Inferior parietal cortex (tissue), 1 donor: Measurements from ENCODE around the gene CSTB.

Source experiments
- DNase-seq: peaks from one replicate; pipeline ENCODE4 v3.0.0-alpha.2; 2016; ENCODE audit errors: extremely low spot score

Gene CSTB

DNA sequence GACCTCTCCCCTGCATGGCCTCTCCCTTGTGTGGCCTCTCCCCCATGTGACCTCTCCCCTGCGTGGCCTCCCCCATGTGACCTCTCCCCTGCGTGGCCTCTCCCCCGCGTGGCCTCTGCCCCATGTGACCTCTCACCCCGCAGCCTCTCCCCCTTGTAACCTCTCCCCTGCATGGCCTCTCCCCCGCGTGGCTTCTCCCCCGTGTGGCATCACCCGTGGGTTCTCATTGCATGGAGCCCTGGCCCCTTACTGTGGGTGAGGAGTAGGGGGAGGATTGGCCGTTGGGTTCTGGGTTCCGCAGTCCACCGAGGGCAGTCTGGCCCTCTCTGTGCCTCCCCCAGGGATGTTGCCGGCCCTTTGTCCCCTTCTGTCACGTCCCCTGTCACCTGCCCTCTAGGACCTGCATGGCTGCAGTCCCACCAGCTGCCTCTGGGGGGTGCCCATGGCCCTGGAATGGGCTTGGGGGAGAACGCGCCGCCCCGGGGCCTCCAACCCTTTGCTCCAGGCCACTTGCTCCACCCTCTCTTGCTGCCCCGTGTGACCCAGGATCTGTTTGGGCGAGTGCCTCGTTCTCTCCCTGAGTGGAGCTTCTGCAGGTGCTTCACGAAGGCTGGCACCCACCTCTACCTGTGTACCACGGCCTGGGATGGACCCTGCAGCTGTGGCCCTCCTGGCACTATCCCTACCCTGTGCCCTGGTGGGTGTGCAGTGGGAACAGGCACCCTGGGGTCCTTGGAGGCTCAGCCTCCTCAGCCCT lies 34.6 kb upstream of the CSTB start:
- peak; percentile 79 for DNase-seq

DNA sequence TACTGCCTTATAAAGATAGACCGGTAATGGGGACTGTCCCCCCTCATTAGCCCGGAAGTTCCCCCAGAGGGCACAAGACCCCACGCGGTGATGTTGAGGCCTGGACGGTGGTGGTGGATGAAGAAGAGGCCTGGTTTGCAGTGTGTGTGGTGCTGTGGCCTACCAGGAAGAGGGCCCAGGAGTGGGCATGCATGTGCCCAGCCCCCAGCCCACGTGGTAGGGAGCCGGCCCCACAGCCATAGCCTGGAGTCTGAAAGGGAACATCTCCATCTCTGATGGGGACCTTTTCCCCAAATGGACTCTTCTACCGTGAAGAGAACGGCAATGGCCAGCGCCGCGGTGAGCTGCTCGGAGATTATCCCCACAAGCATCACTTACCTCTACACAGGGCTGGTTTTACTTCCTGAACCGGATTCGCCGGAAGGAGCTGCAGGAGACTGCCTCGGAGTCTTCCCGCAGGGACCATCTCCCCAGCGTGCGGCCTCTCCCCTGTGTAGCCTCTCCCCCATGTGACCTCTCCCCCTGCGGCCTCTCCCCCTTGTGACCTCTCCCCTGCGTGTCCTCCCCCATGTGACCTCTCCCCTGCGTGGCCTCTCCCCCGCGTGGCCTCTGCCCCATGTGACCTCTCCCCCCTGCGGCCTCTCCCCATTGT lies 33.9 kb upstream of the CSTB start:
- no peak for DNase-seq

DNA sequence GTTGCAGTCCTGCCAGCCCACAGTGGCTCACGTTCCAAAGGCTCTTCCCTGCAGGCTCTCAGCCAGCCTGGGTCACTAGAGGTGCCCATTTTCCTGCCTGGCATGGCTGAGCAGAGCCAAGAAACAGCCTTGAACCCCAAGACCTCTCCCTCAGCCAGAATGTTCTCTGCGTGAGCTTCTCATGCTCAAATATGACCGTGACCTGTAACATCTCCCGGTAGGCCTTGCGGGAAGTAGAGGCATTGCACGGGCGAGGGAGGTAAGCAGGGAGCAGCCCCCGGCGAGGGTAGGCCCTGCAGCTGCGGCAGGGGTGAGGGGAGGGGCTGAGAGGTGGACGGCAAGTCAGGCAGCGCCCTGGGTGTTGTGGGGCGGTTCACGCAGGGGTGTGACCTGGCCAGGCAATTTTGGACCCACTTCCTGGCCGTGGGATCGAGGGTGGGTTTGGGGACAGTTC lies 33.3 kb upstream of the CSTB start:
- DNase-seq: no peak

DNA sequence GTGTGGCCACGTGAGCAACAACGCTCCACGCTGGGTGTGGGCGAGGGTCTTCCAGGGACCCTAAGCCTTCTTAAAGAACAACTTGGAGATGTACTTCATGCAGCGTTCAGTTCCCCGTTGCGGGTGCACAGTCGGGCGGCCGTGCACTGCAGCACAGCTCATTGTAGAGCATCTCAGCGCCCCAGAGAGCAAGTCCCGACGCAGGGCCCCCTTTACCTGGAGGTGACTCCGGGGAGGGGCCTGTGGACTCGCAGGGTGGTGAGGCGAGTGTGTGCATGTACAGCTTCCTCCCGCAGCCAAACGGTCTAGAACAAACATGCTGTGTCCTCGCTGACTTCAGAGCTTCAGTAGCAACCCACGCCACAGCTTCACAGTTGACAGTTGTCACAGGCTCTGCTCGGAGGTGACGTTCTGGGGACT lies 32.7 kb upstream of the CSTB start:
- no peak for DNase-seq

DNA sequence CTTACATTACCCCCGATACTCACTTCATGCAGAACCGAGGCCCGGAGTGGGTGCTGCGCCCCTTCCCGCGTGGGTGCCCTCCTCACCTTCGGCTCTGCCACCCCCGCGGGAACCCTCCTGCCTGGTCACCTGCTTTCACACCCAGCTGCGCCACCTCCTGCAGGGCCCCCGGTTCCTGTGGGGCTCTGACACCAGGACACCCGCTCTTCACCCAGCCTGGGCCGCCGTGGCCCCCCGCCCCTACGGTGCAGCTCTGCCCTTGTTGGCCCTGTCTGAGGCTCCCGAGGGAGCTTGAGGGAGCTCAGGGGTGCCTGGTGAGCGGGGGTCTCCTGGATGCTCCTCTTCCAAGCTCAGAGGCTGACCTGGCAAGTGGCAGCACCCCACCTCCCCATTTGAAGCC lies 32.3 kb upstream of the CSTB start:
- no peak for DNase-seq

DNA sequence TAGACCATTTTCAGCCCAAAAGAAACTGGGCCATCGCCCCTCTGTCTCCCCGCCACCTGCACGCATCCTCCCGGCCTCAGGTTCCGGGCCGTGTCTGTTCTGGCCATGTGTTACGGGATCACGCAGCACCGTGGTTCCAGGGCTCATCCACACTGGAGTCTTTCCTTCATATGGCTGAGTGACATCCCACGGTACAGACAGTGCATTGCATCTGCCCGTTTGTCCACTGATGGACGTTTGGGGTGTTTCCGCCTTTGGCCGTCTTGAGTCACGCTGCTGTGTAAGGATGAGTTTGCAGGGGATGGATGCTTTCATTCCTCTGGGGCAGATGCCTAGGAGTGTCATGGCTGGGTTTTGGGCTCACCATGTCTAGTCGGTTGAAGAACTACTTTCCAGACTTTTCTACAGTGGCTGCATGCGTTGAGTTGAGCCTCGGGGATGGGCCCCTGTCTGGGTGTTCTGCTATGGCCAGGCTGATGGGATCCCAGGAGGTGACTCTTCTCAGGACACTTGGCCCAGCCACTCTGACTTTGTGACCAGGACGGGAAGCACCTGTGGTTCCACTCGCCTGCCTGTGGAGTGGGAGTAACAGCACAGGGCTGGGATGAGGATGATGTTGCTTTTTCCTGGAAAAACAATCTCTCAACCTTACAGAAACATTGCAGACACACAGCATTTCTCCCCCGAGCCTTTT lies 30.1 kb upstream of the CSTB start:
- DNase-seq: no peak

DNA sequence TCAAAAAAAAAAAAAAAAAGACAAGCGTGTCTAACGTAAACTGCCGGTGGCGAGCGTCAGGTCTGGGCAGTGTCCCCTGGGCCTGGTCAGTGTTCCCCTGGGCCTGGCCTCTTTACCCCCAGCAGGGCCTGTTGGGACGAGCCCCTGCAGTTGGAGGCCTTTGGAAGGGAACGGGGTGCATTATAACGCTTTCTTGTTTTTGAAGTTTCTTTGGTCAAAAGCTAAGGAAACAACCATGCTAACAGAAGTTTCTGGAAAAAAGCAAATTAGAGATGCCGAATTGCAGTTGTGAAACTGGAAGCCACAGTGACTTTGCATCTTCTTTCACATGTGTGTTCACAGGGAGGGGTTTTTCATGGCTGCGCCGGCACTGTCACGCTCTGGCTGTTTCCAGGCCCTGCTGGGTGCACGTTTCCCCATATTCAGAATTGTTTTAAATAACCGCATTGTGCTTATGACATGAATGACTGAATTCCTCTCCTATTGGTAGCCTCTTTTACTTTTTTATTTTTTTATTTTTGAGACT lies 29.2 kb upstream of the CSTB start:
- DNase-seq: no peak

DNA sequence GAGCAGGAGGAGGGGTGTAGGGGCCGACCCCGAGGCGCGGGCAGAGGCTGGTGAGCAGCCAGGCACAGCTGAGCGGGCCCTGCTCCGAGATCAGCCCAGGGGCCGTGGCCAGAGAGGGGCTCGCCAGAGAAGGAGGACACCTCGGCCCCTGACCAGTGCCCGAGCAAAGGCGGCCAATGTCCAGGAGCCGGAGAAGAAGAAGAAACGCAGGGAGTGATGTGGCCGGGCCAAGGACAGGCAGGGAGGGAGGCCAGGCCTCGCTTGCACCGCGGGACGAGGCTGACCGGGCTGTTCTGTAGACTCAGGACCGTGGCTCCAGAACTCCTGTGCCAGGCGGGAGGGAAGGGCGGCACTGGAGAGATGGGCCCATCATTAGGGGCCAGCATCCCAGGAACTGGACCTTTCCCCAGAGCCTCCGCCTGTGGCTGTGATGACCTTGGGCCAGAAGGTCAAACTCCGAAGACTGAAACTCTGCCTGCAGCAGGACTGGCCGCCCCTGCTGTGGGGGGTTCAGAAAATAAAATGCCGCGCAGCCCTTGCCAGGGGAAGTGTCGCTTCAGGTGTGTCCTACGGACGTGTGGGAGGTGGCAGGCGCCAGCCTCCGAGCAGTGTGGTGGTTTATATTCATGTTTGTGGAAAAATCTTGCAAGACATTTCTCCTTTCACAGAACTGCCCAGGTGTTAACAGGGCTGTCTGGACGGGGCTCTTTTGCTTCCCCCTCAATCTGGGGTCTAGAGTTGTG lies 27.6 kb upstream of the CSTB start:
- no peak for DNase-seq

DNA sequence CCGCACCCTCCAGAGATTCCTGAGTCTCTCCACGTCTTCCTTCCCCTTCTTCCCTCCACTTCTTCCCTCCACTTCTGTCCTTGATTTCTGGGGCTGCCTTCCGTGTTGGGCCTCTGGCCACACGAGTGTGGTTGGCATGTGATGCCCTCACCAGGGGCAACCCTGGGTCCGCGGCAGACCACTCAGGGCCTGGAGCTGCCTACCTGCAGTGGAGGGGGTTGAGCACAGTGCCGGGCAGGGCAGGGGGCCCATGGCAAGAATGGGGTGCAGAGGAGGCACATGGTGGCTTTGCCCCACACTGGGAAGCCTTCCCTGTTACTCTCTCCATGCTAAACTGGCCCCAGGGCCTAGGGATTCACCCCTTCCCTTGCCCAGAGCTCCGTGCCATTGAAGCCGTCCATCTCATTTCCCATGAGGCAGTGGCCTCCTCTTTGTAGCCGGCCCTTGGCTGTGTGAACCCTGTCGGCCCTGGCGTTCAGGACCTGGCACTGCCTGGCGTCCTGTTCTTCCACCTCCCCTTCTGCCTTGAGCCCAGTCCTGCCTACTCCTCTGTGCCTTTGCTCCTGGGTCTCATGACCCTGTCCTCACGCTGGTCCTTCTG lies 26.7 kb upstream of the CSTB start:
- no peak for DNase-seq

DNA sequence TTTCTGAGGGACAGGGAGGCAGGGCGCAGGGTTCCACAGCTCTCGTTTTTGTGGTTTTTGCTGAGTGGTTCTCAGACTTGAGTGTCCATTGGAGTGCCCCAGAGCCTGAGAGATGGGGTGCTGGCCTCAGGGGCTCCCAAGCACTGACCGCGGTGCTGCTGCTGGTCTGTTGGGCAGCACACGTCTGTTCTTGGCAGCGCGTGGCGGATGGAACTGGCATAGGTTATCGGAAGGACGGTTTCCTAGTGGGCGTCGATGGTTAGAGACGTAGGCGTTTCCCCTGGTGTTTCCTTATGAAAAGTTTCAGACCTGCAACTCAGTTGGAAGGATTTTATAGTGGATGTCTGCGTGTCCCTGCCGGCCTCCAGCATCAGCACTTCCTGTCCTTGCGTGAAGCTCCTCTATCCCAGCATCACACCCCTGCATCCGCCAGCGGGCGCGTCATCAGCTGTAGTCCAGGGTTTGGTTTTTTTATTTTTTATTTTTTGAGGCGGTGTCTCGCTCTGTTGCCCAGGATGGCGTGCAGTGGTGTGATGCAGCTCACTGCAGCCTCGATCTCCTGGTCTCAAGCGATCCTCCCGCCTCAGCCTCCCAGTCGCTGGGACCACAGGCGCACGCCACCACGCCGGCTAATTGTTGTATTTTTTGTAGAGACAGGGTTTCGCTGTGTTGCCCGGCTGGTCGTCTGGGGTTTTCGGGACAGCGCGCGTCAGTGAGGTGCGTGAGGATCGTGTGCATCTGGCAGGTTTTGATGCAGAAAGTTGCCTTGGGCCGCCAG lies 25.1 kb upstream of the CSTB start:
- DNase-seq: no peak

DNA sequence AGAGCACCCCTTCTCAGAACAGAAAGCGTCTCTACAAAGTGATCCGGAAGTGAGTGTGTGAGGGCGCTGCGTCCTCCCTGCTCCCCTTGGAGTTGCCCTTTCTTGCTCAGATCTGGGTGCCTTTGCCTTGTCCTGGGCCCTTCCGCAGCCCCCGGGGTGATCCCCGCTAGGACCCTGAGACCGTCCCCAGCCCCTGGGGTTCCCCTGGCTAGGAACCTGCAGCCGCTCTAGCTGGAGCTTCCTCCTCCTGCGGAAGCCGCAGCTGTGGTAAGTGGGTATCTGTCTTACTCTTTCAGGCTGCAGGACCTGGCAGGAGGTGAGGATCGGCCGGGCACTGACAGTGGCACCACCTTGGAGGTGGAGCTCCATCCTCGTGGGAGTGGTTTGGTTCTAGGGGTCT lies 24.5 kb upstream of the CSTB start:
- DNase-seq: no peak

DNA sequence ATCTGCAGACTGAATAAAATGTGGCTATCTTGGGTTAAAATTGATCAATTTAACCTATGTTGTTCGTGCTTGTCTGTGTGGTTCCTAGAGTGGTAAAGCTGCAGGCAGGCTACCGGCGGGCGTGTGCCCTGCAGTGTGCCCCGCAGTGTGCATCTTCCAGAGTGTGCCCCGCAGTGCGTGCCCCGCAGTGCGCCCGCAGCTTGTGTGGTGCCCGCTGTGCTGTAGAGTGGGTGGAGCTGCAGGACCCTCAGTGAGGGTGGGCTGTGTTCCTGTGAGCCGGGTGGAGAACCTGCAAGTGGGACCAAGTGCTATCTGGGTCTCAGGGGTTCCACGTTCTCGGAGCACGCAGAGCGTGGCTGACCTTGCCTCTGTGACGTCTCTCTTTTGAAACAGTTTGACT lies 24.0 kb upstream of the CSTB start:
- DNase-seq: no peak

DNA sequence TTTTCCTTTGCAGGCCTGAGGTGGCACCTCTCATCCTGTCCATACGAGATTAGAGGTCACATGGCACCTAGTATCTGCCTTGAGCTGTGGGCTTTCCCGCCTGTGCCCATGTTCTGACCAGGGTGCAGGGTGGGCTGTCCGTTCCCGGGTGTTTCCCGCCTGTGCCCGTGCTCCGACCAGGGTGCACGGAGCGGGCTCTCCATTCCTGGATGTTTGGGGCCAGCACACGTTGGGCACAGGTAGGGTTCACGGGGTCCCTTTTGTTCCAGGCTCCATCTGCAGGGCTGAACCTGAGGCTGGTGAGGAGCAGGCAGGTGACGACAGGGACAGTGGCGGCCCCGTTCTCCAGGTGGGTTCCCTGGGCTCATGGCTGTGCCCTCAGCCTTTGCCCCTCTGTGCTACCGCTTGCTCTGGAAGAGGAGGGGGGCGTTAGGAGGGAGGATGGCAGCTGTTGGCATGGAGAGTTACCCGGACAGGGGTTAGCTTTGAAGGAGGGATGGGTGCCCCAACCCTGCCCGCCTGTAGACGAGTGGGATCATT lies 23.3 kb upstream of the CSTB start:
- no peak for DNase-seq

DNA sequence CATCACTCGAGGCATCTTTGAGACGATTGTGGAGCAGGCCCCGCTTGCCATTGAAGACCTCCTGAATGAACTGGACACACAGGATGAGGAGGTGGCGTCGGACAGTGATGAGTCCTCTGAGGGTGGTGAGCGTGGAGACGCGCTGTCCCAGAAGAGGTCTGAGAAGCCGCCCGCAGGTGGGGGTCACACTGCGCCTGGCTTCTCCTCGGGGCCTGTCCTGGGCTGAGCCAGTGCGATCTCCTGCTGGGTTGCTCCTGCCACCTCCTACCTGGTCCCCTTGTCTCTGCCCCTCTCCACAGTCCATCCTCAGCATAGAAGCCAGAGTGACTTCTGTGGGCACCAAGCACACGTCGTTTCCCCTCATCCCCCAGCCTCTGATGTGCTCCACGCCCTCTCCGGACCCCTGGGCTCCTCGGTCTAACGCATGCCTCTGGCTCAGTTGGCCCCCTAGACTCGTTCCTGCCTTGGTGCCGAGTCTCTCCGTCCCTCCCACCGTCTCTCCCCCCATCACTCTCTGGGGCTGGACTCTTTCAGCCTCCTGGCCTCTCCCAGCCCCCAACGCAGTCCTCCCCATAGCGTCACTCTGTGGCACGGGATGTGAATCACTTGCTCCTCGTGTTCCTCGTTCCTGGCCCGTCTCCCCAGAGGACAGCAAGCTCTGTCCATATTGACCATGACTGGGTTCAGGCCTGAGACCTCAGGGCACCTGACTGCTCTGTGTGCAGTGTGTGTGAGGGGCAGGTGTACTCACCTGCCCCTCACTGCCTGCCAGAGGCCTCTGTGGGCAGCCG lies 22.0 kb upstream of the CSTB start:
- DNase-seq: no peak

DNA sequence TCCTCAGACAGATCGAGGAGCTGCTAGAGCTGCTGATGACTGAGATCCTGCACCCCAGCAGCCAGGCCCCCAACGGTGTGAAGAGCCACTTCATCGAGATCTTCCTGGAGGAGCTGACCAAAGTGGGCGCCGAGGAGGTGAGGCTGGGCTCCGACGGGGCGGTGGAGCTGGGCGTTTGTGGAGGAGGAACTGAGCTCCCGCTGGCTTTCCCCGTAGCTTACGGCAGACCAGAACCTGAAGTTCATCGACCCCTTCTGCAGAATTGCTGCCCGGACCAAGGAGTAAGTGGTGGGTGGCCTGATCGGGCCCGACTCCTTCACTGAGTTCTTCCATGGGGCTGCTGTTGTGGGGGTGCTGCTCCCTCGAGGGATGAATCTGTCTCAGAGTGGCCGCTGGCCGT lies 21.3 kb upstream of the CSTB start:
- no peak for DNase-seq

DNA sequence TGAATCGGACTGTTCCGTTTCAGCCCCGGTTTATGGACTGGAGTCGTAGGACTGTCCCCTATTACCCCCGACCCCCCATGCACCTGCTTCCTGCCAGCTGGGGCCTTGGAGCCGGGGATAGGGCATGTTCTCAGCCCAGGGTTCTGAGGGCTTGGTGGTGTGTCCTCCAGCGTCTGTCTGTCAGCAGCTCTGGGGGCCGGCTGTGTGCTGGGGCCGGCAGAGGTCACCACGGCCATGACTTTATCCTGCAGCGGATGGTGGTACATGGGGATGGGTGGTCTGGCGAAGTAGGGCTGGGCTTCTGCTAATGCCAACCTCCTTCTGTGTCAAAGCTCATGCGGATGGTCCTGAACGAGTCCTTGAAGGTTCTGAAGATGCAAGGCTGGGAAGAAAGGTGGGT lies 18.7 kb upstream of the CSTB start:
- DNase-seq: no peak

DNA sequence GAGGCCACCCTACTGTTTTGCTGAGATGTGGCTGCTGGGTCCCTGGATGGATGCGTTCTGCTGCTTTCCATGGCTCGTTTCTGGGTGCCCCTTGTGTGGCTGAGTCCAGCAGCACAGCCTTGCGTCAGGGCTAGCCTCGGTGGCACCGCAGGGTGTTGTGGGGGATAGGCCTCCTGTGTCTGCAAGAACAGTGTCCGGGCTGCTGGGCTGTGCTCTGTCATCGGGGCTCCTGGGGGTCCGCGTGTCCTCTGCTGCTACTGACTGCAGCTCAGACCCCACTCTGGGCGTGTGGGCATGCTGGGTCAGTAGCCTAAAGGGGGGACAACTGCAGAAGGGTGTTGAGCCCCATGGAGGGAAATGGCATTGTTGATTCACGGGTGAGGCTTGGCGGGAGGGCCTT lies 18.2 kb upstream of the CSTB start:
- no peak for DNase-seq

DNA sequence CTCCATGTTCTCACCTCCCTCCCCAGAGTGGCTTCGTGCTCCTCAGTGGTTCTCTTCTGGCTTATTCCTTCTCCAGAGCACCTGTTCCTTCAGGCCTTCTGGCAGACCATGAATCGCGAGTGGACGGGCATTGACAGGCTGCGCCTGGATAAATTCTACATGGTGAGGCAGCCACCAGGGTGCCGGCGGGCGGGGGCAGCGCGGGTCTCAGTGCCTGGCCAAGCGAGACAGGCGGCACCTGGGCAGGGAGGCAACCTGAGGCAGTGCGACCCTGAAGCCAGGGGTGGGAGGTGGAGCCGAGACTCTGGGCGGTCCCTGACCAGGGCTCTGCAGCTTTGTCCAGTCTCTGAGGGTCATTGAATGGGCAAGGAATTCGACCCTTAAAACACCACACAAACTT lies 17.1 kb upstream of the CSTB start:
- DNase-seq: no peak

DNA sequence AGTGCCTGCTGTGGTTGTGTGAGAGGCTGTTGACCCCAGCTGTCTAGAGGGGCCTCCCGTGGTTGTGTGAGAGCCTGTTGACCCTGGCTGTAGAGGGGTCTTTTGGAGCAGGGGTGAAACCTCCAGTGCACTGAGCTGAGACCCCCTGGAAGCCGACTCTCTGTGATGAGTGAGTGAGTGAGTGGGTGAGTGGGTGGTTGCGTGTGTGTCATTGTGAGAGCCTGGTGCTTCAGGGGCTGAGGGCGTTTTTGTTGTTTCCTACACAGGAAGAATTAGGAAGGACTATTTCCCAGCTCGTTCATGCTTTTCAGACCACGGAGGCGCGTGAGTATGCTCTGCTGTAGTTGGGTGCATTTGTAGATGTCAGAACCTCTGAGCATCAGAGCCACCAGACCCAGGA lies 16.3 kb upstream of the CSTB start:
- no peak for DNase-seq

DNA sequence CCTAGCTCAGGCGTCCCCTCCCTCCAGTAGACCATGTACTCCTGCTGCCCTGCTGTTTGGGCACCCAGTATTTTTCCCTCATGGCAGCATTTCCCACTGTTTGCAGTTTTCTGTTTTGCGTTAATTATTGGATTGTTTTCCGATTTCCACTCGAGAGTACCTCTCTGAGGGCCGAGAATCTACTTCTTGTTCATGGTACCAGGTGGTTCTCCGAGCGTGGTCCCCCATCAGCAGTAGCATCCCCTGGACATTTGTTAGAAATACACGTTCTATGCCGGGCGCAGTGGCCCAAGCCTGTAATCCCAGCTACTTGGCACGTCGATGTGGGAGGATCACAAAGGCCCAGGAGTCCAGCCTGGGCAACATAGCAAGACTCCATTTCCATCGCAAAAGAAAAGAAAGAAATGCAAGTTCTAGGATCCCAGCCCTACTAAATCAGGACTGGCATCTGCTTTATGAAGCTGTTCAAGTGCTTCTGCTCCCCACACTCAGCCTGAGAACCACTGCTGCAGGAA lies 14.0 kb upstream of the CSTB start:
- no peak for DNase-seq
